ENCODE measurements around the gene HOOK1.
"Not testable (repeated sequence)": the region's sequence is repeated elsewhere in the genome, so short reads cannot be mapped to it uniquely, and the experiment has no call there.

Gene HOOK1

GRCh38 chr1:59845091-59845490 lies 30.3 kb downstream of the HOOK1 start:
- no peak for DNase-seq (ENCODE audit: extremely low read depth, low read depth)
- no peak overlapping the region for H3K4me3 ChIP-seq (replicated peaks; ENCODE audit: low read depth, low read length)
- no peak for TF ChIP-seq CTCF (IDR thresholded peaks at IDR 0.05; ENCODE audit: low read depth, low read length, missing control alignments)

- no peak for DNase-seq (ENCODE audit: extremely low read depth, low read depth)
- H3K4me3 ChIP-seq (replicated peaks; ENCODE audit: low read depth, low read length): no peak overlapping the region
- no peak for TF ChIP-seq CTCF (IDR thresholded peaks at IDR 0.05; ENCODE audit: low read depth, low read length, missing control alignments)
Observed at GRCh38 chr1:59846209-59846894, 31.6 kb downstream of the HOOK1 start.

GRCh38 chr1:59846895-59847282 lies 32.1 kb downstream of the HOOK1 start:
- no peak for DNase-seq (ENCODE audit: extremely low read depth, low read depth)
- no peak for TF ChIP-seq CTCF (IDR thresholded peaks at IDR 0.05; ENCODE audit: low read depth, low read length, missing control alignments)

GRCh38 chr1:59852117-59852516 lies 37.4 kb downstream of the HOOK1 start:
- DNase-seq (ENCODE audit: extremely low read depth, low read depth): no peak
- TF ChIP-seq CTCF (IDR thresholded peaks at IDR 0.05; ENCODE audit: low read depth, low read length, missing control alignments): no peak
- no peak overlapping the region for H3K4me3 ChIP-seq (replicated peaks; ENCODE audit: low read depth, low read length)

More at GRCh38 chr1:59846895-59847282, 32.1 kb downstream of the HOOK1 start:
- no peak overlapping the region for H3K4me3 ChIP-seq (replicated peaks; ENCODE audit: low read depth, low read length)

- not testable (repeated sequence) for H3K4me3 ChIP-seq (replicated peaks; ENCODE audit: low read depth, low read length); DNase-seq (ENCODE audit: extremely low read depth, low read depth)
Observed at GRCh38 chr1:59855297-59855696, 40.5 kb downstream of the HOOK1 start.

GRCh38 chr1:59856725-59857338 lies 42.1 kb downstream of the HOOK1 start:
- DNase-seq (ENCODE audit: extremely low read depth, low read depth): no peak
- TF ChIP-seq CTCF (IDR thresholded peaks at IDR 0.05; ENCODE audit: low read depth, low read length, missing control alignments): no peak
- H3K4me3 ChIP-seq (replicated peaks; ENCODE audit: low read depth, low read length): no peak overlapping the region

GRCh38 chr1:59857679-59858354 lies 43.1 kb downstream of the HOOK1 start:
- TF ChIP-seq CTCF (IDR thresholded peaks at IDR 0.05; ENCODE audit: low read depth, low read length, missing control alignments): no peak
- no peak for DNase-seq (ENCODE audit: extremely low read depth, low read depth)
- H3K4me3 ChIP-seq (replicated peaks; ENCODE audit: low read depth, low read length): no peak overlapping the region
